Upper lobe of left lung (tissue), 6 donors: ENCODE data around the gene LYPD6B. TPM values are rescaled to one million over a fixed set of nuclear protein-coding genes. Genes with fewer than 3 reads are reported as not detected.

Source experiments
- ATAC-seq, 2 donors: fragments of 200-7000 bp; cut with Tn5 transposase; one replicate each; pipeline ENCODE4 v1.9.1; 2022; ENCODE audit warnings: mild to moderate bottlenecking in 2 of 2, moderate library complexity in 2 of 2; ENCODE audit not compliant: low FRiP score in 2 of 2
- DNase-seq, 2 donors: peaks; one replicate each; pipeline ENCODE4 v3.0.0-alpha.2; 2019 to 2020
- H3K27ac ChIP-seq, 4 donors: fragments of 200-600 bp; sonication (generic); one replicate each; pipeline ENCODE4 v1.5.1; 2016 to 2019
- H3K27me3 ChIP-seq, 4 donors: fragments of 200-600 bp; sonication (generic); one replicate each; pipeline ENCODE4 v1.5.1; 2017 to 2019
- H3K36me3 ChIP-seq, 4 donors: fragments of 200-600 bp; sonication (generic); one replicate each; pipeline ENCODE4 v1.5.1; 2016 to 2019
- H3K4me1 ChIP-seq, 4 donors: fragments of 200-600 bp; sonication (generic); one replicate each; pipeline ENCODE4 v1.5.1; 2018 to 2019
- H3K4me3 ChIP-seq, 4 donors: fragments of 200-600 bp; sonication (generic); one replicate each; pipeline ENCODE4 v1.5.1; 2017 to 2019; ENCODE audit warnings: mild to moderate bottlenecking in 2 of 4, moderate library complexity in 1 of 4
- H3K9me3 ChIP-seq, 4 donors: fragments of 200-600 bp; sonication (generic); one replicate each; pipeline ENCODE4 v1.5.1; 2018 to 2019
- EP300 ChIP-seq, 4 donors: sonication (generic); formaldehyde crosslinking; IDR thresholded peaks; one replicate each; pipeline ENCODE4 v1.5.1; 2017; ENCODE audit warnings: antibody characterized with exemption in 4 of 4, control low read depth in 2 of 4
- POLR2A ChIP-seq, 4 donors: fragments of 450-650 bp; IDR thresholded peaks; one replicate each; pipeline ENCODE4 v1.5.1; 2016 to 2017; ENCODE audit warnings: antibody characterized with exemption in 4 of 4, mild to moderate bottlenecking in 2 of 4
- POLR2AphosphoS5 ChIP-seq, 2 donors: sonication (generic); formaldehyde crosslinking; IDR thresholded peaks; one replicate each; pipeline ENCODE4 v1.5.1; 2017; ENCODE audit warnings: antibody characterized with exemption in 2 of 2
- WGBS, 2 donors: methylation state at CpG; one replicate each; pipeline ENCODE4 v1.1.5; 2017 to 2018; 5-methylcytosine and 5-hydroxymethylcytosine counted together
- total RNA-seq, 6 donors: library from RNA; depleted of rRNA in 4 of 6; stranded (reverse); fragments of >200 nt in 4 of 6; gene quantifications; one replicate each; pipeline versions ENCODE4 v1.1.0 to v1.2.1, GENCODE V29; 2016 to 2021
- TF ChIP-seq, protein P1 (sequence below), 6 experiments: fragments of 450-650 bp in 4 of 6; fragments of 200-600 bp in 2 of 6; sonication (generic) in 2 of 6; IDR thresholded peaks; one replicate each; pipeline ENCODE4 v1.5.1; 2016 to 2019; ENCODE audit warnings: antibody characterized with exemption in 6 of 6
- donor health status: DM: no; HTN: no; CAD: no; lungs with moderate emphysema.
- donor health status: DM: no; HTN: yes; CAD: no; lungs with severe emphysema.

The LYPD6B gene
- total RNA-seq, 6 donors from 2014 or later = 0.43 to 6.7 (median 1.1) TPM; not detected in 2

DNA sequence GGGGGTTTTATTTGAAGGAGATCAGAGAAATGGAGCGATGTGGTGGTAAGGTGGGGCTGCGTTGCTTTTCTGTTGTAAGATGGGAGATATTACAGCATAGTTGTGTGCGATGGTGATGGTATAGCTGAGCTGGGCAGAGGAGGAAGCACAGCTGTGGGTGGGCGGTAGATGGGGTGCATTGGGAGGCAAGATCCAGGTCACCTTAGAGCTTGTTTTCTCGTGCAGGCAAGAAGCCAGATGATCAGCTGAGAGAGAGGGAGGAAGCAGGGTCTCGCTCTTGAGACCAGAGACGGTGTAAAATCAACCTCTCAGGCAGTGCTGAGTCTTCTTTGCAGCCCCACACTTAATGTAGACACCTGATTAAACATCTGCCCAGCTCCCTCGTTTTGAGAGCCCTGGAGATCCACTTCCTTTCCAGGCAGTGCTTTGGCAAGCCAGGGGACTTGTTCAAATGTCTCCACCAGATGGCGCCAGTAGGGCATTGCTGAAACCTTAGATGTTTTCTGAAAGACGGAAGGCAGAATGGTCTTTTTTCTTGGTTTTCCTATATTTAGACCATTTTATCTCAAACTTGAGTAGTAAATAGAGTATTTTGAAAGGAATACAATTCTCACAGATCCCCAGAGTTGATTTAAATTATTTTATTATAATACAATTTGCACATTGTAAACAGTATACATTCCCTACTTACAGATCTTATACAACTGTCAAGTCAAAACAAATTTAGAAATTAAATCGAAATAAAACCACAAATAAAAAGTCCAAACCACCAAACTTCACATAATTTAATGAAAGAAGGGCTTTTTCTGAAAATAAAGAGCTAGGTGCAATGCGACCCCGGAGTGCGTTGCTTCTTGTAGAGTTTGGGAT is 21.1 kb upstream of the LYPD6B start:
- H3K36me3 ChIP-seq = no peaks in the 10 kb centered on the region
- no peak overlapping the region for H3K27ac ChIP-seq
- ATAC-seq (peak; percentile 69 to 78), DNase-seq (peak in 1 of 2 donors; percentile 76)
- TF ChIP-seq, protein P1, sequence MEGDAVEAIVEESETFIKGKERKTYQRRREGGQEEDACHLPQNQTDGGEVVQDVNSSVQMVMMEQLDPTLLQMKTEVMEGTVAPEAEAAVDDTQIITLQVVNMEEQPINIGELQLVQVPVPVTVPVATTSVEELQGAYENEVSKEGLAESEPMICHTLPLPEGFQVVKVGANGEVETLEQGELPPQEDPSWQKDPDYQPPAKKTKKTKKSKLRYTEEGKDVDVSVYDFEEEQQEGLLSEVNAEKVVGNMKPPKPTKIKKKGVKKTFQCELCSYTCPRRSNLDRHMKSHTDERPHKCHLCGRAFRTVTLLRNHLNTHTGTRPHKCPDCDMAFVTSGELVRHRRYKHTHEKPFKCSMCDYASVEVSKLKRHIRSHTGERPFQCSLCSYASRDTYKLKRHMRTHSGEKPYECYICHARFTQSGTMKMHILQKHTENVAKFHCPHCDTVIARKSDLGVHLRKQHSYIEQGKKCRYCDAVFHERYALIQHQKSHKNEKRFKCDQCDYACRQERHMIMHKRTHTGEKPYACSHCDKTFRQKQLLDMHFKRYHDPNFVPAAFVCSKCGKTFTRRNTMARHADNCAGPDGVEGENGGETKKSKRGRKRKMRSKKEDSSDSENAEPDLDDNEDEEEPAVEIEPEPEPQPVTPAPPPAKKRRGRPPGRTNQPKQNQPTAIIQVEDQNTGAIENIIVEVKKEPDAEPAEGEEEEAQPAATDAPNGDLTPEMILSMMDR (IDR thresholded peaks at IDR 0.05) = peak; percentile 59 to 86 (median 78)
- TF ChIP-seq POLR2AphosphoS5 (IDR thresholded peaks at IDR 0.05) (no peak), EP300 (IDR thresholded peaks at IDR 0.05) (no peak)
- H3K4me1 ChIP-seq = peaks cover 6 to 26% (median 19%) of the 10 kb centered on the region in 4 donors
- H3K27me3 ChIP-seq = no peaks in the 10 kb centered on the region
- 48 to 49% methylated on average over 14 of the region's 14 CpGs for WGBS, 2 donors
- no peak overlapping the region for H3K4me3 ChIP-seq
- H3K9me3 ChIP-seq = no peaks in the 10 kb centered on the region

DNA sequence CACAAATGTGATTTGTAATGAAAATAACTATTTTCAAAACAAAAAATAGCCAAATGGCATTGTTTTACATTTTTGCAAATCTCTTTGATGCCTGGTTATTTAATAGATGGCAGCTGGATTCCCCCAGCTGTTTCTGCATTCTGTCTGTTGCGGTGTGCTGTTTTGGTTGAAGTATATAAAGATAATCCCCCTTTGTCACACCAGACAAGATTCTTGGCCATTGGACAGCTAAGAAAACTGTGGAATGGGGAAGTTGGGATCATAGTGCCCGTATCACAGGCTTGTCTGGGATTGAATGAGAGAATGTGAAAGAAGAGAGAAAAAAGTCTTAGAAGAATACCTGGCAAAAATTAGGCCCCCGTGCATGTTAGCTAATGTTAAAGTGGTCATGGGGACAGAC is 19.5 kb upstream of the LYPD6B start:
- ATAC-seq (no peak), DNase-seq (no peak)
- Histone ChIP-seq H3K9me3 (no peaks in the 10 kb centered on the region), H3K4me1 (peaks cover 6 to 26% (median 19%) of the 10 kb centered on the region in 4 donors), H3K27ac (no peak overlapping the region), H3K4me3 (no peak overlapping the region), H3K27me3 (no peaks in the 10 kb centered on the region), H3K36me3 (no peaks in the 10 kb centered on the region)
- no peak for TF ChIP-seq EP300 (IDR thresholded peaks at IDR 0.05)
- no peak for TF ChIP-seq POLR2A (IDR thresholded peaks at IDR 0.05)
- TF ChIP-seq, protein P1 (IDR thresholded peaks at IDR 0.05) = no peak
- no peak for TF ChIP-seq POLR2AphosphoS5 (IDR thresholded peaks at IDR 0.05)
- WGBS, 2 donors = 66 to 78% methylated on average over 3 of the region's 3 CpGs

DNA sequence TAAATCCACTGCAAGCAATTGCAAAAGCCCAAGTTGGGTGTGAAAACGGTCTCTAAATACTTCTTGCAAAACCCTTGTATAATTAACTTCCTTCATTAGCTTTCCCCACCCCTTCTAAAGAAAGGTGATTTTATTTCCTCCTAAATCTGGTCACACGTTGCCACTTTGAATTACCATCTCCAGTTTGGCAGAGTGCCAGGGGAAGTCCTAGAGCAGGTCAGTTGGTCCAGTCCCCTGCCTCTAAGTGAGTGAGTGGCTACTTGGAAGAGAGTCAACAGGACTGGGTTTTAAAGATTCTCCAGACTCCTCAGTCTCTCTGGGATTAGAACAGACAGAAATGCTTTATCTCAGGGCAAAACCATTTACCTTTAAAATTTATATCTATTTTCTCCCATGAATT is 18.7 kb upstream of the LYPD6B start:
- Histone ChIP-seq H3K27ac (peak overlapping the region in 1 of 4 donors; percentile 37), H3K36me3 (no peaks in the 10 kb centered on the region), H3K9me3 (no peaks in the 10 kb centered on the region), H3K4me3 (no peak overlapping the region), H3K27me3 (no peaks in the 10 kb centered on the region), H3K4me1 (peaks cover 6 to 26% (median 19%) of the 10 kb centered on the region in 4 donors)
- no peak for TF ChIP-seq POLR2A (IDR thresholded peaks at IDR 0.05)
- no peak for TF ChIP-seq POLR2AphosphoS5 (IDR thresholded peaks at IDR 0.05)
- TF ChIP-seq, protein P1 (IDR thresholded peaks at IDR 0.05) = no peak
- no peak for TF ChIP-seq EP300 (IDR thresholded peaks at IDR 0.05)
- peak in 1 of 2 donors; percentile 48 for DNase-seq
- WGBS, 2 donors = 26 to 31% methylated on average over 2 of the region's 2 CpGs
- ATAC-seq = no peak

DNA sequence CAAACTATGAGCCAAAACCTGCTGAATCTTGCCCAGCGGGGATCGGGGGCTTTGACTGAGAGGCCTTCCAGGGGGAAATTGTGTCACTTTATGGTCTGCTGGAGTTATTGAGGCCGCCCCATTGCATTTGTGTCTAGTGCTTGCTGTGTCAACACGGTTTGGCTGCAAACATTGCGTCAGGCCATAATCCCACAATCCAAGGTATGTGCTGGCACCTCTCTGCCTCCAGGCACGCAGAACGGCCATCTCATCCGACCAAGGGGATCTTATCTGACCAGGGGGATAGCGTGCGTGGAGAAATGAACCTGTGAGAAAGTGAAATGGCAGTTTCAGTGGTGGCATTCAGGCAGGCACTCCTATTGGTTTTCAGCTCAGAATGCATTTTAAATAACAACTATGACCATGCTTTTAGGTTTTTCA is 18.1 kb upstream of the LYPD6B start:
- H3K4me3 ChIP-seq = no peak overlapping the region
- H3K36me3 ChIP-seq = no peaks in the 10 kb centered on the region
- H3K9me3 ChIP-seq = no peaks in the 10 kb centered on the region
- WGBS, 2 donors = 56 to 72% methylated on average over 8 to 10 of the region's 10 CpGs
- DNase-seq (peak in 1 of 2 donors; percentile 69), ATAC-seq (peak in 1 of 2 donors; percentile 68)
- peaks cover 6 to 26% (median 19%) of the 10 kb centered on the region in 4 donors for H3K4me1 ChIP-seq
- H3K27me3 ChIP-seq = no peaks in the 10 kb centered on the region
- H3K27ac ChIP-seq = peak overlapping the region in 1 of 4 donors; percentile 37
- TF ChIP-seq POLR2AphosphoS5 (IDR thresholded peaks at IDR 0.05) (no peak), EP300 (IDR thresholded peaks at IDR 0.05) (no peak), POLR2A (IDR thresholded peaks at IDR 0.05) (no peak)
- TF ChIP-seq, protein P1 (IDR thresholded peaks at IDR 0.05) = no peak
